GM21737 (cell line): ENCODE data around the gene ADIPOR2.

Experiments
- ATAC-seq: cut with Tn5 transposase; IDR thresholded peaks from one replicate; pipeline ENCODE4 v1.9.1; 2021; ENCODE audit warnings: mild to moderate bottlenecking, moderate library complexity; ENCODE audit not compliant: unreplicated experiment

ADIPOR2 gene

GRCh38 chr12:1690578-1691122 is at the start of gene ADIPOR2:
TSS of gene ADIPOR2 (plus strand) at chr12:1691070. CDS start at chr12:1754344, 63,274 bp downstream.
- peak; percentile 93 for ATAC-seq

GRCh38 chr12:1642513-1642912 is 48.4 kb upstream of the ADIPOR2 start:
- ATAC-seq, result no peak

- no peak for ATAC-seq
These were observed 47.8 kb upstream of the ADIPOR2 start for GRCh38 chr12:1643043-1643442.

- no peak for ATAC-seq
These were observed 46.9 kb upstream of the ADIPOR2 start for GRCh38 chr12:1643905-1644533.

GRCh38 chr12:1644534-1645438 is 46.1 kb upstream of the ADIPOR2 start:
- no peak for ATAC-seq

- ATAC-seq, result no peak
These were observed 45.1 kb upstream of the ADIPOR2 start for GRCh38 chr12:1645819-1646218.

GRCh38 chr12:1646569-1647284 is 44.1 kb upstream of the ADIPOR2 start:
- no peak for ATAC-seq

- no peak for ATAC-seq
These were observed 43.6 kb upstream of the ADIPOR2 start for GRCh38 chr12:1647285-1647669.

GRCh38 chr12:1650260-1650977 is 40.5 kb upstream of the ADIPOR2 start:
- ATAC-seq, result no peak

GRCh38 chr12:1650978-1651361 is 39.9 kb upstream of the ADIPOR2 start:
- ATAC-seq, result no peak

GRCh38 chr12:1651946-1652345 is 38.9 kb upstream of the ADIPOR2 start:
- no peak for ATAC-seq

GRCh38 chr12:1655225-1655788 is 35.6 kb upstream of the ADIPOR2 start:
- ATAC-seq, result no peak

GRCh38 chr12:1656902-1657301 is 34.0 kb upstream of the ADIPOR2 start:
- no peak for ATAC-seq

GRCh38 chr12:1657688-1658087 is 33.2 kb upstream of the ADIPOR2 start:
- ATAC-seq, result no peak

GRCh38 chr12:1660304-1661187 is 30.3 kb upstream of the ADIPOR2 start:
- ATAC-seq, result no peak

- ATAC-seq, result peak; percentile 58
These were observed 29.1 kb upstream of the ADIPOR2 start for GRCh38 chr12:1661553-1662335.

- no peak for ATAC-seq
These were observed 28.0 kb upstream of the ADIPOR2 start for GRCh38 chr12:1662761-1663439.
